Measurements from ENCODE around the gene M6PR. TPM values are rescaled to one million over a fixed set of nuclear protein-coding genes. Genes with fewer than 3 reads are reported as not detected.

Gene M6PR
- total RNA-seq, 1 donor from 2014 or later, result 98.0 TPM

GRCh38 chr12:8899830-8900229, 49.6 kb downstream of the M6PR start:
- Histone ChIP-seq H3K27ac (no peak overlapping the region), H3K4me3 (no peak overlapping the region), H3K4me1 (no peaks in the 10 kb centered on the region), H3K36me3 (no peaks in the 10 kb centered on the region), H3K27me3 (no peaks in the 10 kb centered on the region), H3K9me3 (no peaks in the 10 kb centered on the region)
- TF ChIP-seq POLR2AphosphoS5 (IDR thresholded peaks at IDR 0.05; ENCODE audit: insufficient read depth in 1 of 2, low read depth in 1 of 2) (no peak), CTCF (IDR thresholded peaks at IDR 0.05) (no peak), POLR2A (IDR thresholded peaks at IDR 0.05) (no peak)
- intact Hi-C loops (cut with DNase I), result loop anchor here (10.0 kb wide), 1 partner anchor 225 kb away; no protein-coding TSS in a partner anchor
- no peak for DNase-seq (ENCODE audit: extremely low spot score in 2 of 2)

- no peak overlapping the region for H3K27ac ChIP-seq
- no peaks in the 10 kb centered on the region for H3K36me3 ChIP-seq
- DNase-seq (ENCODE audit: extremely low spot score in 2 of 2), result no peak
- intact Hi-C loops (cut with DNase I), result loop anchor here (10.0 kb wide), 1 partner anchor 222 kb away; no protein-coding TSS in a partner anchor
- no peaks in the 10 kb centered on the region for H3K9me3 ChIP-seq
- TF ChIP-seq POLR2A (IDR thresholded peaks at IDR 0.05) (no peak), CTCF (IDR thresholded peaks at IDR 0.05) (no peak), POLR2AphosphoS5 (IDR thresholded peaks at IDR 0.05; ENCODE audit: insufficient read depth in 1 of 2, low read depth in 1 of 2) (no peak)
- H3K4me3 ChIP-seq, result no peak overlapping the region
- no peaks in the 10 kb centered on the region for H3K4me1 ChIP-seq
- H3K27me3 ChIP-seq, result no peaks in the 10 kb centered on the region
These were observed 52.4 kb downstream of the M6PR start for GRCh38 chr12:8897081-8897480.

GRCh38 chr12:8894986-8895385, 54.5 kb downstream of the M6PR start:
- intact Hi-C loops (cut with DNase I), result loop anchor here (10.0 kb wide), 1 partner anchor 220 kb away; no protein-coding TSS in a partner anchor
- no peaks in the 10 kb centered on the region for H3K4me1 ChIP-seq
- no peaks in the 10 kb centered on the region for H3K36me3 ChIP-seq
- TF ChIP-seq POLR2A (IDR thresholded peaks at IDR 0.05), result no peak
- no peak for TF ChIP-seq POLR2AphosphoS5 (IDR thresholded peaks at IDR 0.05; ENCODE audit: insufficient read depth in 1 of 2, low read depth in 1 of 2)
- TF ChIP-seq CTCF (IDR thresholded peaks at IDR 0.05), result no peak
- no peaks in the 10 kb centered on the region for H3K9me3 ChIP-seq
- no peak for DNase-seq (ENCODE audit: extremely low spot score in 2 of 2)
- no peak overlapping the region for H3K4me3 ChIP-seq
- no peak overlapping the region for H3K27ac ChIP-seq
- no peaks in the 10 kb centered on the region for H3K27me3 ChIP-seq

GRCh38 chr12:8894378-8894777, 55.1 kb downstream of the M6PR start:
- Histone ChIP-seq H3K27ac (no peak overlapping the region), H3K4me3 (no peak overlapping the region), H3K36me3 (no peaks in the 10 kb centered on the region), H3K27me3 (no peaks in the 10 kb centered on the region), H3K4me1 (no peaks in the 10 kb centered on the region), H3K9me3 (no peaks in the 10 kb centered on the region)
- DNase-seq (ENCODE audit: extremely low spot score in 2 of 2), result no peak
- TF ChIP-seq POLR2A (IDR thresholded peaks at IDR 0.05), result no peak
- no peak for TF ChIP-seq POLR2AphosphoS5 (IDR thresholded peaks at IDR 0.05; ENCODE audit: insufficient read depth in 1 of 2, low read depth in 1 of 2)
- no peak for TF ChIP-seq CTCF (IDR thresholded peaks at IDR 0.05)
- intact Hi-C loops (cut with DNase I), result loop anchor here (10.0 kb wide), 1 partner anchor 220 kb away; no protein-coding TSS in a partner anchor

GRCh38 chr12:8891976-8892375, 57.5 kb downstream of the M6PR start:
- Histone ChIP-seq H3K27me3 (no peaks in the 10 kb centered on the region), H3K4me3 (no peak overlapping the region), H3K27ac (no peak overlapping the region), H3K4me1 (no peaks in the 10 kb centered on the region), H3K9me3 (no peaks in the 10 kb centered on the region), H3K36me3 (no peaks in the 10 kb centered on the region)
- no peak for TF ChIP-seq POLR2AphosphoS5 (IDR thresholded peaks at IDR 0.05; ENCODE audit: insufficient read depth in 1 of 2, low read depth in 1 of 2)
- intact Hi-C loops (cut with DNase I), result loop anchor here (10.0 kb wide), 1 partner anchor 217 kb away; no protein-coding TSS in a partner anchor
- no peak for DNase-seq (ENCODE audit: extremely low spot score in 2 of 2)

Other genes with a start within 250 kb of the M6PR start
- gene A2ML1, start 127.0 kb downstream of the M6PR start, total RNA-seq, result 194 TPM
- gene PHC1, start 35.1 kb downstream of the M6PR start, total RNA-seq, result 46.4 TPM
- gene KLRG1, start 39.9 kb upstream of the M6PR start, total RNA-seq, result 3.7 TPM
- gene A2M, start 166.3 kb upstream of the M6PR start, total RNA-seq, result 274 TPM

Measured in vagina (tissue), 2 donors.